GM12878 (cell line): ENCODE results near the gene LAMB1. TPM values are rescaled to one million over a fixed set of nuclear protein-coding genes. Genes with fewer than 3 reads are reported as not detected.

Source experiments
- ATAC-seq: fragments of 200-7000 bp; cut with Tn5 transposase; 3 replicates; pipeline ENCODE4 v1.9.1; 2020; ENCODE audit warnings: mild to moderate bottlenecking, moderate library complexity
- BruUV-seq: library from RNA; stranded (reverse); fragments of 400-500 nt; replicated peaks from 2 replicates; lab custom pipeline; 2021; lab: Mats Ljungman, UMichigan
- CTCF ChIA-PET: fragments of 300-600 bp; sonication (Branson Sonifier 250); formaldehyde crosslinking; extraction: SDS; loops from one replicate; lab custom pipeline; 2021; ENCODE audit warnings: inconsistent platforms; lab: Yijun Ruan, JAX
- POLR2A ChIA-PET: fragments of 350-600 bp; formaldehyde crosslinking; extraction: SDS; loops from one replicate; lab custom pipeline; 2021; ENCODE audit warnings: inconsistent platforms; lab: Charles Lee
- RAD21 ChIA-PET: fragments of 300-600 bp; sonication (Branson Sonifier 250); formaldehyde crosslinking; loops from one replicate; lab custom pipeline; 2023; ENCODE audit warnings: antibody characterized with exemption; ENCODE audit not compliant: unreplicated experiment; lab: Charles Lee
- SMC1A ChIA-PET: fragments of 300-600 bp; sonication (Branson Sonifier 250); formaldehyde crosslinking; loops from one replicate; lab custom pipeline; 2023; ENCODE audit not compliant: unreplicated experiment, uncharacterized antibody; lab: Charles Lee
- DNase-seq: peaks from one replicate; pipeline ENCODE4 v3.0.0-alpha.2; 2011; ENCODE audit warnings: low read depth, low spot score
- FAIRE-seq: peaks from 3 replicates; lab custom pipeline; 2011; peaks lifted over from hg19 to GRCh38; lab: Jason Lieb, UNC
- H2AFZ ChIP-seq: 2 replicates; pipeline ENCODE4 v1.6.0; 2011; ENCODE audit warnings: low read depth, low read length, control low read depth; ENCODE audit not compliant: control insufficient read depth
- H3K27ac ChIP-seq: 2 replicates; pipeline ENCODE4 v1.5.1; 2011; ENCODE audit warnings: control low read depth; ENCODE audit not compliant: control insufficient read depth, insufficient read depth
- H3K27me3 ChIP-seq, 2 experiments: replicated peaks in 1 of 2; 2 replicates each; pipeline versions ENCODE4 v1.6.0 to v1.6.1; 2011; ENCODE audit warnings: low read length in 1 of 2; ENCODE audit not compliant: control insufficient read depth in 2 of 2, insufficient read depth in 2 of 2
- H3K36me3 ChIP-seq, 2 experiments: 2 replicates each; pipeline ENCODE4 v1.5.1; 2011; ENCODE audit warnings: low read length in 1 of 2; ENCODE audit not compliant: control insufficient read depth in 2 of 2, insufficient read depth in 2 of 2
- H3K4me1 ChIP-seq: 2 replicates; pipeline ENCODE4 v1.6.1; 2011; ENCODE audit warnings: mild to moderate bottlenecking, low read length, moderate library complexity, mixed read lengths; ENCODE audit not compliant: control insufficient read depth, insufficient read depth
- H3K4me2 ChIP-seq: 2 replicates; pipeline ENCODE4 v1.6.0; 2011; ENCODE audit warnings: control low read depth; ENCODE audit not compliant: control insufficient read depth, insufficient read depth
- H3K4me3 ChIP-seq: fragments of 200-600 bp; sonication (generic); 2 replicates; pipeline ENCODE4 v1.5.1; 2016
- H3K79me2 ChIP-seq: 2 replicates; pipeline ENCODE4 v1.6.0; 2011; ENCODE audit warnings: low read length; ENCODE audit not compliant: control insufficient read depth, insufficient read depth
- H3K9ac ChIP-seq: 2 replicates; pipeline ENCODE4 v1.8.0; 2011; ENCODE audit warnings: low read length, control low read depth, mixed read lengths; ENCODE audit not compliant: control insufficient read depth, insufficient read depth
- H3K9me3 ChIP-seq: replicated peaks from 3 replicates; pipeline ENCODE4 v1.5.1; 2011; ENCODE audit warnings: mild to moderate bottlenecking, low read length; ENCODE audit not compliant: control insufficient read depth, insufficient read depth
- H4K20me1 ChIP-seq: 2 replicates; pipeline ENCODE4 v1.6.0; 2011; ENCODE audit not compliant: control insufficient read depth, insufficient read depth
- BMI1 ChIP-seq: fragments of 450-650 bp; IDR thresholded peaks from 2 replicates; pipeline ENCODE4 v1.6.1; 2016; ENCODE audit warnings: mild to moderate bottlenecking, moderate library complexity, borderline replicate concordance
- CEBPB ChIP-seq, 2 experiments: fragments of 150-350 bp in 1 of 2; IDR thresholded peaks; 2 replicates each; pipeline ENCODE4 v1.6.1; 2012 to 2014; ENCODE audit warnings: low read depth in 2 of 2, low read length in 2 of 2, borderline replicate concordance in 1 of 2, inconsistent platforms in 1 of 2
- DPF2 ChIP-seq: fragments of 450-650 bp; IDR thresholded peaks from 2 replicates; pipeline ENCODE4 v1.6.1; 2017; ENCODE audit warnings: mild to moderate bottlenecking
- FOXK2 ChIP-seq: fragments of 450-650 bp; IDR thresholded peaks from 2 replicates; pipeline ENCODE4 v1.6.1; 2017; ENCODE audit warnings: mild to moderate bottlenecking, moderate library complexity
- HCFC1 ChIP-seq: fragments of 150-350 bp; IDR thresholded peaks from 2 replicates; pipeline ENCODE4 v1.6.1; 2014; ENCODE audit warnings: low read length
- JUNB ChIP-seq: IDR thresholded peaks from 2 replicates; pipeline ENCODE4 v1.6.1; 2016; ENCODE audit warnings: antibody characterized with exemption, mild to moderate bottlenecking
- LARP7 ChIP-seq: fragments of 450-650 bp; IDR thresholded peaks from 2 replicates; pipeline ENCODE4 v1.6.1; 2017; ENCODE audit warnings: mild to moderate bottlenecking
- MEF2A ChIP-seq: IDR thresholded peaks from 2 replicates; pipeline ENCODE4 v1.6.1; 2011; ENCODE audit warnings: low read depth, mild to moderate bottlenecking, low read length, moderate library complexity; ENCODE audit not compliant: insufficient read depth
- RCOR1 ChIP-seq: conservative IDR thresholded peaks from 2 replicates; pipeline ENCODE4 v1.6.1; 2012; ENCODE audit warnings: low read depth, low read length, improper control_type of control experiment
- RUNX3 ChIP-seq: IDR thresholded peaks from 2 replicates; pipeline ENCODE4 v1.6.1; 2012; ENCODE audit warnings: low read length, inconsistent platforms
- SREBF2 ChIP-seq: IDR thresholded peaks from 2 replicates; pipeline ENCODE4 v1.6.1; 2012; ENCODE audit warnings: mild to moderate bottlenecking, low read length
- WGBS: methylation state at CpG from one replicate; pipeline ENCODE4 v1.1.6; 2016; ENCODE audit warnings: low lambda C conversion rate; ENCODE audit not compliant: insufficient replicate concordance, insufficient coverage; ENCODE audit errors: missing lambda C conversion rate; 5-methylcytosine and 5-hydroxymethylcytosine counted together
- in situ Hi-C: fragments of 300-500 bp; cut with MboI; formaldehyde crosslinking; loops from 9 replicates; pipeline ENCODE4 v1.14.3; 2018; ENCODE audit warnings: mixed read lengths
- intact Hi-C: fragments of 100-400 bp; cut with micrococcal nuclease; formaldehyde crosslinking; loops from one replicate; pipeline ENCODE4 v1.14.2; 2022; ENCODE audit not compliant: unreplicated experiment
- polyA plus RNA-seq, 11 experiments: library from polyadenylated mRNA; depleted of rRNA in 4 of 11; unstranded in 6 of 11; stranded (reverse) in 5 of 11; fragments of >200 nt; fragmentation: Nextera tagmentation in 4 of 11; fragmentation: Illumina TruSeq in 1 of 11; extraction: Ambion mirVana in 4 of 11; extraction: Trizol in 1 of 11; gene quantifications; 1 replicate in 1 of 11; 2 replicates in 10 of 11; pipeline versions ENCODE4 v1.2.1 to v1.2.3, GENCODE V29; 2011 to 2016; ENCODE audit warnings: inconsistent platforms in 2 of 11, missing spikeins in 2 of 11, low read depth in 1 of 11
- total RNA-seq, 4 experiments: library from RNA; depleted of rRNA in 3 of 4; stranded (reverse); fragments of >200 nt in 3 of 4; fragmentation: Illumina TruSeq in 1 of 4; extraction: Trizol in 1 of 4; gene quantifications; 2 replicates each; pipeline versions ENCODE4 v1.2.1 to v1.2.3, GENCODE V29; 2013 to 2021
- TF ChIP-seq, protein P1 (sequence below): IDR thresholded peaks from 2 replicates; pipeline ENCODE4 v1.6.1; 2012; ENCODE audit warnings: low read length, inconsistent platforms
- TF ChIP-seq, protein P2 (sequence below): IDR thresholded peaks from 2 replicates; pipeline ENCODE4 v1.6.1; 2011; ENCODE audit warnings: low read depth, low read length, improper control_type of control experiment, borderline replicate concordance
- TF ChIP-seq, protein P3 (sequence below): IDR thresholded peaks from 2 replicates; pipeline ENCODE4 v1.6.1; 2012; ENCODE audit warnings: improper control_type of control experiment, low read depth, low read length; ENCODE audit not compliant: insufficient replicate concordance
- TF ChIP-seq, protein P4 (sequence below): fragments of 450-650 bp; IDR thresholded peaks from 2 replicates; pipeline ENCODE4 v1.6.1; 2017; ENCODE audit warnings: mild to moderate bottlenecking, low read depth, inconsistent platforms; ENCODE audit not compliant: poor library complexity, severe bottlenecking

LAMB1 gene
- total and polyA plus RNA-seq, 10 of the 15 experiments (the other 5 are each of a cell fraction or from before 2014, with no cell fraction given): 0.05 to 2.2 (median 1.2) TPM; not detected in 4

DNA sequence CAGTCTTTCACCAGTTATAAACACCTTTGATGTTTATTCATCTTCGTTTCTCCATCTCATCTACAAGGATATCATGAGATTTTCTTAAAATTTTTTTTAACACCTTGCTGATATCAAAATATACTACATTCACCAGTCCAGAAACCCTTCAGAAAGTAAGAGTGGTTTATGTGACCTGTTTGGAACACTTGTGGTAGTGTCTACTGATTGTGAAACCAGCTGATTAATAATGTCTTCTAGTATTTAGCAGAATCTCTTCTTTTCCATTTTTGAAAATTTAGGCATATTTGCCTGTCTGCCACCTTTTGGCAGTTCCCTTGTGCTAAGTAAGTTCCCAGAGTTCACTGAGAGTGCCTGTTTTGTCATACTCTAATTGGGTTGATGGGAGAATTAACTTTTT lies 93.5 kb downstream of the LAMB1 start:
- H3K9me3 ChIP-seq: no peaks in the 10 kb centered on the region; the same call in 1 of the 3 replicates
- ChIA-PET POLR2A (interaction anchor here (1.4 kb wide), 1 partner anchor 11 kb away, joined by 11 read pairs; no protein-coding TSS in a partner anchor), CTCF (interaction anchor here (0.8 kb wide), 1 partner anchor 14 kb away, joined by 3 read pairs; no protein-coding TSS in a partner anchor), RAD21 (no interaction called here), SMC1A (interaction anchor here (1.4 kb wide), 1 partner anchor 9 kb away, joined by 5 read pairs; no protein-coding TSS in a partner anchor)
- FAIRE-seq: no peak
- no peaks in the 10 kb centered on the region for H3K27me3 ChIP-seq
- no peak overlapping the region for H3K27ac ChIP-seq
- H3K4me2 ChIP-seq: no peak overlapping the region
- H3K4me3 ChIP-seq: no peak overlapping the region
- H3K9ac ChIP-seq: no peak overlapping the region
- in situ Hi-C loops: no loop called here
- TF ChIP-seq HCFC1 (no peak), LARP7 (no peak), SREBF2 (no peak), FOXK2 (no peak), RCOR1 (no peak), DPF2 (no peak), BMI1 (no peak), JUNB (peak; percentile 64), MEF2A (0 out of 2 replicates have a peak, but pooled peaks have one; percentile 15), CEBPB (IDR thresholded peaks at IDR 0.05; ENCODE audit: borderline replicate concordance in 1 of 2, low read depth in 2 of 2, low read length in 2 of 2) (no peak), RUNX3 (peak; percentile 53)
- TF ChIP-seq, protein P1, sequence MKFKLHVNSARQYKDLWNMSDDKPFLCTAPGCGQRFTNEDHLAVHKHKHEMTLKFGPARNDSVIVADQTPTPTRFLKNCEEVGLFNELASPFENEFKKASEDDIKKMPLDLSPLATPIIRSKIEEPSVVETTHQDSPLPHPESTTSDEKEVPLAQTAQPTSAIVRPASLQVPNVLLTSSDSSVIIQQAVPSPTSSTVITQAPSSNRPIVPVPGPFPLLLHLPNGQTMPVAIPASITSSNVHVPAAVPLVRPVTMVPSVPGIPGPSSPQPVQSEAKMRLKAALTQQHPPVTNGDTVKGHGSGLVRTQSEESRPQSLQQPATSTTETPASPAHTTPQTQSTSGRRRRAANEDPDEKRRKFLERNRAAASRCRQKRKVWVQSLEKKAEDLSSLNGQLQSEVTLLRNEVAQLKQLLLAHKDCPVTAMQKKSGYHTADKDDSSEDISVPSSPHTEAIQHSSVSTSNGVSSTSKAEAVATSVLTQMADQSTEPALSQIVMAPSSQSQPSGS: 0 out of 2 replicates have a peak, but pooled peaks have one; percentile 21
- TF ChIP-seq, protein P2, sequence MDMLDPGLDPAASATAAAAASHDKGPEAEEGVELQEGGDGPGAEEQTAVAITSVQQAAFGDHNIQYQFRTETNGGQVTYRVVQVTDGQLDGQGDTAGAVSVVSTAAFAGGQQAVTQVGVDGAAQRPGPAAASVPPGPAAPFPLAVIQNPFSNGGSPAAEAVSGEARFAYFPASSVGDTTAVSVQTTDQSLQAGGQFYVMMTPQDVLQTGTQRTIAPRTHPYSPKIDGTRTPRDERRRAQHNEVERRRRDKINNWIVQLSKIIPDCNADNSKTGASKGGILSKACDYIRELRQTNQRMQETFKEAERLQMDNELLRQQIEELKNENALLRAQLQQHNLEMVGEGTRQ: no peak
- TF ChIP-seq, protein P3, sequence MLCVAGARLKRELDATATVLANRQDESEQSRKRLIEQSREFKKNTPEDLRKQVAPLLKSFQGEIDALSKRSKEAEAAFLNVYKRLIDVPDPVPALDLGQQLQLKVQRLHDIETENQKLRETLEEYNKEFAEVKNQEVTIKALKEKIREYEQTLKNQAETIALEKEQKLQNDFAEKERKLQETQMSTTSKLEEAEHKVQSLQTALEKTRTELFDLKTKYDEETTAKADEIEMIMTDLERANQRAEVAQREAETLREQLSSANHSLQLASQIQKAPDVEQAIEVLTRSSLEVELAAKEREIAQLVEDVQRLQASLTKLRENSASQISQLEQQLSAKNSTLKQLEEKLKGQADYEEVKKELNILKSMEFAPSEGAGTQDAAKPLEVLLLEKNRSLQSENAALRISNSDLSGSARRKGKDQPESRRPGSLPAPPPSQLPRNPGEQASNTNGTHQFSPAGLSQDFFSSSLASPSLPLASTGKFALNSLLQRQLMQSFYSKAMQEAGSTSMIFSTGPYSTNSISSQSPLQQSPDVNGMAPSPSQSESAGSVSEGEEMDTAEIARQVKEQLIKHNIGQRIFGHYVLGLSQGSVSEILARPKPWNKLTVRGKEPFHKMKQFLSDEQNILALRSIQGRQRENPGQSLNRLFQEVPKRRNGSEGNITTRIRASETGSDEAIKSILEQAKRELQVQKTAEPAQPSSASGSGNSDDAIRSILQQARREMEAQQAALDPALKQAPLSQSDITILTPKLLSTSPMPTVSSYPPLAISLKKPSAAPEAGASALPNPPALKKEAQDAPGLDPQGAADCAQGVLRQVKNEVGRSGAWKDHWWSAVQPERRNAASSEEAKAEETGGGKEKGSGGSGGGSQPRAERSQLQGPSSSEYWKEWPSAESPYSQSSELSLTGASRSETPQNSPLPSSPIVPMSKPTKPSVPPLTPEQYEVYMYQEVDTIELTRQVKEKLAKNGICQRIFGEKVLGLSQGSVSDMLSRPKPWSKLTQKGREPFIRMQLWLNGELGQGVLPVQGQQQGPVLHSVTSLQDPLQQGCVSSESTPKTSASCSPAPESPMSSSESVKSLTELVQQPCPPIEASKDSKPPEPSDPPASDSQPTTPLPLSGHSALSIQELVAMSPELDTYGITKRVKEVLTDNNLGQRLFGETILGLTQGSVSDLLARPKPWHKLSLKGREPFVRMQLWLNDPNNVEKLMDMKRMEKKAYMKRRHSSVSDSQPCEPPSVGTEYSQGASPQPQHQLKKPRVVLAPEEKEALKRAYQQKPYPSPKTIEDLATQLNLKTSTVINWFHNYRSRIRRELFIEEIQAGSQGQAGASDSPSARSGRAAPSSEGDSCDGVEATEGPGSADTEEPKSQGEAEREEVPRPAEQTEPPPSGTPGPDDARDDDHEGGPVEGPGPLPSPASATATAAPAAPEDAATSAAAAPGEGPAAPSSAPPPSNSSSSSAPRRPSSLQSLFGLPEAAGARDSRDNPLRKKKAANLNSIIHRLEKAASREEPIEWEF: no peak
- TF ChIP-seq, protein P4, sequence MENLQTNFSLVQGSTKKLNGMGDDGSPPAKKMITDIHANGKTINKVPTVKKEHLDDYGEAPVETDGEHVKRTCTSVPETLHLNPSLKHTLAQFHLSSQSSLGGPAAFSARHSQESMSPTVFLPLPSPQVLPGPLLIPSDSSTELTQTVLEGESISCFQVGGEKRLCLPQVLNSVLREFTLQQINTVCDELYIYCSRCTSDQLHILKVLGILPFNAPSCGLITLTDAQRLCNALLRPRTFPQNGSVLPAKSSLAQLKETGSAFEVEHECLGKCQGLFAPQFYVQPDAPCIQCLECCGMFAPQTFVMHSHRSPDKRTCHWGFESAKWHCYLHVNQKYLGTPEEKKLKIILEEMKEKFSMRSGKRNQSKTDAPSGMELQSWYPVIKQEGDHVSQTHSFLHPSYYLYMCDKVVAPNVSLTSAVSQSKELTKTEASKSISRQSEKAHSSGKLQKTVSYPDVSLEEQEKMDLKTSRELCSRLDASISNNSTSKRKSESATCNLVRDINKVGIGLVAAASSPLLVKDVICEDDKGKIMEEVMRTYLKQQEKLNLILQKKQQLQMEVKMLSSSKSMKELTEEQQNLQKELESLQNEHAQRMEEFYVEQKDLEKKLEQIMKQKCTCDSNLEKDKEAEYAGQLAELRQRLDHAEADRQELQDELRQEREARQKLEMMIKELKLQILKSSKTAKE: peak; percentile 19
- DNase-seq: no peak
- 100% methylated on average over 1 of the region's 1 CpG for WGBS
- H2AFZ ChIP-seq: no peak overlapping the region
- peaks cover 2 to 41% of the 10 kb centered on the region in 2 experiments; a peak in 3 of 4 replicates for H3K36me3 ChIP-seq
- H3K4me1 ChIP-seq: no peaks in the 10 kb centered on the region
- peaks cover 3% of the 10 kb centered on the region for H3K79me2 ChIP-seq
- H4K20me1 ChIP-seq: no peaks in the 10 kb centered on the region
- peak; percentile 28; the same call in 1 of the 3 replicates for ATAC-seq
- no TSS peak for BruUV-seq
- intact Hi-C loops: no loop called here
